NCI-H526 (cell line): ENCODE data around the gene EFCAB12.
"Not testable (repeated sequence)": the region's sequence is repeated elsewhere in the genome, so short reads cannot be mapped to it uniquely, and the experiment has no call there.

Source experiments
- DNase-seq, 2 experiments: peaks; one replicate each; lab custom pipeline; 2025; lab: John Stamatoyannopoulos, UW

The EFCAB12 gene

DNA sequence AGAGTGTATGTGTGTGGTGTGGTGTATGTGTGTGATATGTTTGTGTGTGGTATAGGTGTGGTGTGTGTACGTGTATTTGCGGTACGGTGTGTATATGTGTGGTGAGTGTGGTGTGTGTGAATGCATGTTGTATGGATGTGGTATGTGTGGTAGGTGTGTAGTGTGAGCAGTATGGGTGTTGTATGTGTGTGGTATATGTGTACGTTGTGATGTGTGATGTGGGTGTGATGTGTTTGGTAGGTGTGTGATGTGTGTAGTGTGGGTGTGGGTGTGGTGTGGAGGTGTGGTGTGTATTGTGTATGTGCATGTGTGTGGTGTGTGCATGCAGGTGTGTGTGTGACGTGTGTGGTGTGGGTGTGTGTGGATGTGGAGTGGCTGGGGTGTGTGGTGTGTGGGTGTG, 58.7 kb downstream of the EFCAB12 start:
- DNase-seq = no peak

GRCh38 chr3:129367821-129368220, 60.6 kb downstream of the EFCAB12 start:
- DNase-seq = no peak

- no peak for DNase-seq
These were observed 62.1 kb downstream of the EFCAB12 start for GRCh38 chr3:129366312-129366831.

DNA sequence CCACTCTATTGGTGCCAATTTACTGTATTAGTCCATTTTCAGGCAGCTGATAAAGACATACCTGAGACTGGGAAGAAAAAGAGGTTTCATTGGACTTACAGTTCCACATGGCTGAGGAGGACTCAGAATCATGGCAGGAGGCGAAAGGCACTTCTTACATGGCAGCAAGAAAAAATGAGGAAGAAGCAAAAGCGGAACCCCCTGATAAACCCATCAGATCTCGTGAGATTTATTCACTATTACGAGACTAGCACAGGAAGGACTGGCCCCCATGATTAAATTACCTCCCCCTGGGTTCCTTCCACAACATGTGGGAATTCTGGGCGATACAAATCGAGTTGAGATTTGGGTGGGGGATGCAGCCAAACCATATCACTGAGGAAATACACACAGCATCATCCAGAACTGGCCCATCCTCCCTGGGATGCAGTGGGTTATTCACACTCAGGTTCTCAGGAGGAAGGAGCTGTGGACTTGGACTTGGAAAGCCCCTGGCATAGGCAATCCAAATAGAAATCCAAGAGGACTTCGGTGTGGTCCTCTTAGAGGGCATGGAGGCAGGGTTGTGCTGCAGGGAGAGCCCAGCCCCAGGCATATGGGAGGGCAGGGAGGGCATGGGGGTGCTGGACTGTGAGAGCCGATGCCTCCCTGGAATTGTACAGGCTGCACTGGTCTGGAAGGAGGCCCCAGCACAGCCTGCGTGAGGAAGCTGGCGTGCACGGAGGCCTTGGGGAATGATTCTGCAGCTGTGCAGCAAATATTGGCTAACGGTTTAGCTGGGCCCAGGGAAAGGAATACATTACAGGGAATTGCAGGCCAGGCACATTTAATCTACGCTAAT, 62.9 kb downstream of the EFCAB12 start:
- no peak for DNase-seq

DNA sequence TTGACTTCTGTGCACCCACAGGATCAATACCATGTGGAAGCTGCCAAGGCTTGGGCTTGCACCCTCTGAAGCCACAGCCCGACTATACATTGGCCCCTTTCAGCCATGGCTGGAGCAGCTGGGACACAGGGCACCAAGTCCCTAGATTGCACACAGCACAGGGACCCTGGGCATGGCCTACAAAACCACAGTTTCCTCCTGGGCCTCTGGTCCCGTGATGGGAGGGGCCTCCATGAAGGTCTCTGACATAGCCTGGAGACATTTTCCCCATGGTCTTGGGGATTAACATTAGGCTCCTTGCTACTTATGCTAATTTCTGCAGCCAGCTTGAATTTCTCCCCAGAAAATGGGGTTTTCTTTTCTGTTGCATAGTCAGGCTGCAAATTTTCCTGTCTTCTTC, 63.6 kb downstream of the EFCAB12 start:
- not testable (repeated sequence) for DNase-seq

DNA sequence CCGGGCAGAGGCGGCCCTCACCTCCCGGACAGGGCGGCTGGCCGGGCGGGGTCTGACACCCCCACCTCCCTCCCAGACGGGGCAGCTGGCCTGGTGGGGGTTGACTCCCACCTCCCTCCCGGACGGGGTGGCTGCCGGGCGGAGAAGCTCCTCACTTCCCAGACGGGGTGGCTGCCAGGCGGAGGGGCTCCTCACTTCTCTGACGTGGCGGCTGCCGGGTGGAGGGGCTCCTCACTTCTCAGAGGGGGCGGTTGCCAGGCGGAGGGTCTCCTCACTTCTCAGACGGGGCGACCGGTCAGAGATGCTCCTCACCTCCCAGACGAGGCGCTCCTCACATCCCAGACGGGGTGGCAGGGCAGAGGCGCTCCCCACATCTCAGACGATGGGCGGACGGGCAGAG, 65.1 kb downstream of the EFCAB12 start:
- DNase-seq = not testable (repeated sequence)

GRCh38 chr3:129360705-129361460, 67.6 kb downstream of the EFCAB12 start:
- DNase-seq = peak in 1 of 2 experiments; percentile 7

DNA sequence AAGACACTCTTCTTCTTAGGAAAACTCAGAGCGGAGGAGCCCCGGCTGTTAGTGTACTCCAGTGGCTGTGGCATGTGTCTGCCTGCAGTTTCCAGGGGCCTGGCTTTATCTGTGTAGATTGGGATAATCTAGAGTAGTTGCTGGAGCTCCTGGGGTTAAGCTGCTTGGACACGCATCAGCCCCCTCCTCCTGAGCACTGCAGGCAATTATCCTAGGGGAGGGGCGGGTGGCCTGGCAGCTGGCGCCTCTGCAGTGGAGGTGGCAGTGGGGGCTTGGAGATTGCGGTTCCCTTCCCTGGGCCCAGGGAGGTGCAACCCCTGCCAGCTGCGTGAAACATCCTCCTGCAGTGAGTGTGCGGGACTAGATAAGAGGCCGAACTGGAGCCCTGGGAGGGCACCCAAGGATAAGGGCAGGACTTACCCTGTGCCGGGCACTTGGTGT, 68.2 kb downstream of the EFCAB12 start:
- no peak for DNase-seq

DNA sequence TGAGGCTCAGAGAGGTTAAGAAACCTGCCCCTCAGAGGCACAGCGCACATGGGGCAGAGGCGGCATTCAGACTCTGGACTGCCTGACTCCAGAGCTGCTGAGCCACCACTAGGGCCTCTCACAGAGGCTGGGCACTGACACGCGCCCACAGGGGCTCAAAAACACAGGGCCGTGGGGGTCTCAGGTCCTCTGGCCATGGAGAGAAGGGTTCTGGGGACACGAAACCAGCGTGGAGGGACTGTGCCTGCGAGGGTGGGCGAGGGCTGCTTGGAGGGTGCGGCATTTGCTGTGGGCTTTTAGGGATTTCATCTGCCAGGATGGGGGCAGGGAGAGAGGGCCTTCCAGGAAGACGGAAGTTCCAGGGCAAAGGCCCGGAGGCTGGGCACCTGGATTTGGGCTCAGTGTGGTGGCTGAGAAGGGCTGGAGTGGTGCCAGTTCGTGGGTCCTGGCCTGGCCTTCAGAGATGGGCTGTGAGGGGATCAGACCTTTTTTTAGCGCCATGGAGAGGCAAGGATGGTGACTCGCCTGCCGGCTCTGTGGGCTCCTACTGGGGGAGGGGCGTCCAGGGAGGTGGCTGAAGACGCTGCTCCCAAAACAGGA, 69.6 kb downstream of the EFCAB12 start:
- no peak for DNase-seq

GRCh38 chr3:129358177-129358771, 70.2 kb downstream of the EFCAB12 start:
- no peak for DNase-seq

DNA sequence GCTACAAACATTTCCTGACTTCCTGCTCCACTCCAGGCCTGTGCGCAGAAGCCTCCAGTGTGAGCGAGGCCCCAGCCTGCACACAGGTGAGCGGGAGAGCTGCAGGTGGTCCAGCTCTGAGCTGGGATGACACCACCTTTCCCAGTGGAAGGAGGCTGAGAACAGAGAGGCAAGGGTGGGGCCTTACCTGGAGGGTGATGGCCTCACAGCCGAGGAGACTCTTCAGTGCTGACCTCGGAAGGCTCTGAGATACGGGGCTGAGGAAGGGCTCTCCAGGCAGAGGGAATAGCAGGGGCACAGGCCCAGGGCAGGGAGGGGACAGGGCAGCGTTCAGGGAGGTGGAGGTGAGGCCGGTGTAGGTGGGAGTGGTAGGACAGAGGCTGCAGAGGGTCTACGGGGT, 70.8 kb downstream of the EFCAB12 start:
- DNase-seq = no peak

- no peak for DNase-seq
These were observed 71.5 kb downstream of the EFCAB12 start for GRCh38 chr3:129356756-129357425.

- DNase-seq = no peak
These were observed 74.9 kb downstream of the EFCAB12 start for GRCh38 chr3:129353589-129353941.

- no peak for DNase-seq
These were observed 75.5 kb downstream of the EFCAB12 start for GRCh38 chr3:129352650-129353588.

DNA sequence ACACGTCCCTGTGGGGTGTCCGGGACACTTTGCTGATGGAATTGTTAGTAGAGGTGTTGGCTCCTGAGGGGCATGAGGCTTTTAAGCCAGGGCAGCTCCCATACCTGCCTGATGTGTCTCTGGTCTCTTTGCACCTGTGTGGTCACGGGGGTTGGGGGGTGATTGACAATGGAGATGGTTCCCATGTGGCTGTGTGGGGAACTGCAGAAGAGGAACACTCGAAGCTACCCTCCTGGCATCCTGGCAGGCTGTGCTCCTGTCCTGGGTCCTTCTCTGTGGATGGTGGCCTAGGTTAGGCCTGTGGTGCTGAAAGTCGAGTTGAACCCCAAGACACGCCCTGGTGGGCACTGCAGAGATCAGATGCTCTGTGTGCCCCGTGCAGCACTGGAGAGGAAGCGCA, 76.4 kb downstream of the EFCAB12 start:
- DNase-seq = peak in 1 of 2 experiments; percentile 33
